ENCODE results near the gene TNNC1.

The TNNC1 gene

DNA sequence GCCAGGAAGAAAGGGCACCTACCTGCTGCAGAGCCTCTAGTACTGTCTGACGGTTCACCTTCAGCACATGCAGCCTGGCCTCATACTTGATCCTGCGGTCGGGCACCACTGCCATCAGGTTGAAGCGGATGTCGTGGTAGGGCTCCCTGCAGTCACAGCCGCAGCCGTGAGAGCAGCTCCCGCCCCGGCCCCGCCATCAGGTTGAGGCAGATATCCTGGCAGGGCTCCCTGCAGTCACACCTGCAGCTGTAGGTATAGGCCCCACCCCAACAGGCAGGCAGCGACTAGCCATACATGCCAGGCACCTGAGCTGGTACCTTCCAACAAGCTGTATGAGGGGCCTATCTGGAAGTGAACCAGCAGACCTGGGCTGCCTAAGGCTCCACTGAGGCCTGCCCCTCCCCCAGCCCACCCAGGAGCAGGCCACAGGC lies 47.6 kb downstream of the TNNC1 start:
- no peaks in the 10 kb centered on the region for H3K27me3 ChIP-seq (ENCODE audit: control insufficient read depth in 1 of 2, insufficient read depth in 2 of 2, low read length in 2 of 2)
- H3K4me1 ChIP-seq (ENCODE audit: control insufficient read depth in 1 of 2, insufficient read depth in 2 of 2, low read length in 2 of 2) = peaks cover 23 to 44% of the 10 kb centered on the region in 2 donors
- peaks cover 45 to 75% of the 10 kb centered on the region in 2 donors for H3K36me3 ChIP-seq (ENCODE audit: control insufficient read depth in 1 of 2, insufficient read depth in 2 of 2, low read length in 2 of 2)
- H3K9ac ChIP-seq (ENCODE audit: low read depth in 1 of 2, low read length in 2 of 2) = peak overlapping the region in 1 of 2 donors; percentile 23
- no peaks in the 10 kb centered on the region for H3K9me3 ChIP-seq (ENCODE audit: control insufficient read depth in 1 of 2, low read length in 2 of 2)
- no peak overlapping the region for H3K27ac ChIP-seq (ENCODE audit: low read depth, low read length)
- H3K4me3 ChIP-seq (ENCODE audit: low read depth in 1 of 2, low read length in 2 of 2) = no peak overlapping the region

- peaks cover 45 to 78% of the 10 kb centered on the region in 2 donors for H3K36me3 ChIP-seq (ENCODE audit: control insufficient read depth in 1 of 2, insufficient read depth in 2 of 2, low read length in 2 of 2)
- no peak overlapping the region for H3K27ac ChIP-seq (ENCODE audit: low read depth, low read length)
- no peaks in the 10 kb centered on the region for H3K27me3 ChIP-seq (ENCODE audit: control insufficient read depth in 1 of 2, insufficient read depth in 2 of 2, low read length in 2 of 2)
- no peaks in the 10 kb centered on the region for H3K9me3 ChIP-seq (ENCODE audit: control insufficient read depth in 1 of 2, low read length in 2 of 2)
- H3K9ac ChIP-seq (ENCODE audit: low read depth in 1 of 2, low read length in 2 of 2) = no peak overlapping the region
- peaks cover 26 to 38% of the 10 kb centered on the region in 2 donors for H3K4me1 ChIP-seq (ENCODE audit: control insufficient read depth in 1 of 2, insufficient read depth in 2 of 2, low read length in 2 of 2)
- H3K4me3 ChIP-seq (ENCODE audit: low read depth in 1 of 2, low read length in 2 of 2) = no peak overlapping the region
Observed at GRCh38 chr3:52405601-52406110, 48.2 kb downstream of the TNNC1 start.

DNA sequence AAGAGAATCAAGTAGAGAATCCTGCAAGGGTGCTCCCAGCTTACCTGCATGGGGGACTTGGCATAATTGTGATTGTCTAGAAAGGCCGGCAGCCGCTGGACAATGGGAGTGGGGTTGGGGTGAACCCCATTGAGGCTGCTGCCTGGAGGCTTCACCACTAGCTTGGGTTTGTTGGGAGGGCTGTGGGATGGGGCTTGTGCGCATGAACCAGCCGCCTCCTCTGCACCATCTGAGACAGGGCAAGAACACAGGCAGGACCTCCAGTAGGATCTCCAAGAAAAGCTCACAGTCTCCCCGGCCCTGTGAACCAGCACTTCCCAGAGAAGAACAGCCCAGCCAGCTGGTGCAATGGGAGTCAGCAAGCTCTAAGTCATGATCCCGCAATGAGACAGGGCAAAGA lies 48.8 kb downstream of the TNNC1 start:
- Histone ChIP-seq H3K27me3 (ENCODE audit: control insufficient read depth in 1 of 2, insufficient read depth in 2 of 2, low read length in 2 of 2) (no peaks in the 10 kb centered on the region), H3K36me3 (ENCODE audit: control insufficient read depth in 1 of 2, insufficient read depth in 2 of 2, low read length in 2 of 2) (peaks cover 45 to 84% of the 10 kb centered on the region in 2 donors), H3K4me3 (ENCODE audit: low read depth in 1 of 2, low read length in 2 of 2) (no peak overlapping the region), H3K9me3 (ENCODE audit: control insufficient read depth in 1 of 2, low read length in 2 of 2) (no peaks in the 10 kb centered on the region), H3K4me1 (ENCODE audit: control insufficient read depth in 1 of 2, insufficient read depth in 2 of 2, low read length in 2 of 2) (peaks cover 32 to 44% of the 10 kb centered on the region in 2 donors), H3K27ac (ENCODE audit: low read depth, low read length) (no peak overlapping the region), H3K9ac (ENCODE audit: low read depth in 1 of 2, low read length in 2 of 2) (no peak overlapping the region)

GRCh38 chr3:52404391-52404790 lies 49.5 kb downstream of the TNNC1 start:
- H3K36me3 ChIP-seq (ENCODE audit: control insufficient read depth in 1 of 2, insufficient read depth in 2 of 2, low read length in 2 of 2) = peaks cover 45 to 89% of the 10 kb centered on the region in 2 donors
- H3K27me3 ChIP-seq (ENCODE audit: control insufficient read depth in 1 of 2, insufficient read depth in 2 of 2, low read length in 2 of 2) = no peaks in the 10 kb centered on the region
- no peaks in the 10 kb centered on the region for H3K9me3 ChIP-seq (ENCODE audit: control insufficient read depth in 1 of 2, low read length in 2 of 2)
- H3K4me3 ChIP-seq (ENCODE audit: low read depth in 1 of 2, low read length in 2 of 2) = no peak overlapping the region
- H3K9ac ChIP-seq (ENCODE audit: low read depth in 1 of 2, low read length in 2 of 2) = no peak overlapping the region
- no peak overlapping the region for H3K27ac ChIP-seq (ENCODE audit: low read depth, low read length)
- H3K4me1 ChIP-seq (ENCODE audit: control insufficient read depth in 1 of 2, insufficient read depth in 2 of 2, low read length in 2 of 2) = peaks cover 34 to 48% of the 10 kb centered on the region in 2 donors

DNA sequence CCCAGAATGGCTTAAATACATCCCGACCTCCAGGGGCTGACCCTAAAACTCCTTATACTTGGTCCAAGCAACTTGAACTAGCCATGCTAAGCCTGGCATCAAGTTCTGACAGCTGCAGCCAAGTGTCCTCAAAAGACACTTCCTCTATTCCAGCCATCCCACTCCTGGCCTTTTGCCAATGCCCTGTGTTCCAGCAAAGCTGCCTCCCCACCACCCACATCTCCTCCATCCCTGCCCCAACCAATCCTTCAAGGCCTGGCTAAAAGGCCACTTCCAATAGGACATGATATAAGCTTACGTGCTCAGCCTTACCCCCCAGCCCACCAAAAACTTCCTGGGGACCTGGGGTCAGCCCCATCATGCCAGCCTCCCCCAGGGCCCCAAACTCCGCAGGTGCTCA lies 49.9 kb downstream of the TNNC1 start:
- no peaks in the 10 kb centered on the region for H3K27me3 ChIP-seq (ENCODE audit: control insufficient read depth in 1 of 2, insufficient read depth in 2 of 2, low read length in 2 of 2)
- H3K36me3 ChIP-seq (ENCODE audit: control insufficient read depth in 1 of 2, insufficient read depth in 2 of 2, low read length in 2 of 2) = peaks cover 45 to 93% of the 10 kb centered on the region in 2 donors

DNA sequence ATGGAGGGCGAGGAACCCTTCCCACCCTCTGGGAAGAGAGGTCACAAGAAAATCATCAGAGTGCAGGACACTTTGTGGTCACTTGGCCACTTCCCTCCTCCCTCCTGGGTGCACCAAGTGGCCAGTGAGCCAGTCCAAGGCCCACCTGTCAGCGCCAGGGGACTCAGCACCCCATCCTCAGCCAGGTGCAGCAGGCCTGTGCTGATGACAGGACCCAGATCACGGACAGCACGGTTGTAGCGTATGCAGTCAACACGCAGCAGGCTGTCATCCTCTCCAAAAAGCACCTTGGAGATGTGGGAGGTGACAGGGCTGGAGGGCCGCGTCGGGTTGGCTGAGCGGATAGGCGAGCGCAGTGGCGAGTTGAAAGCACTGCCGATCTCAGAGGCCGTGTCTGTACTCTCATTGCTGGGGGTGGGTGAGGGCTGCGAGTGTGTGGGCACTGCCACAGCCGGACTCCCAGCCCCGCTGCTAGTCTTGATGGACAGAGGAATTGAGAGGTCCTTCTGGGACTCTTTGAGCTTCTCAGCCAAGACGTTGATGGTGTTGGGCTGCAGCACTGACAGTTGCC lies 50.5 kb downstream of the TNNC1 start:
- peaks cover 45 to 94% of the 10 kb centered on the region in 2 donors for H3K36me3 ChIP-seq (ENCODE audit: control insufficient read depth in 1 of 2, insufficient read depth in 2 of 2, low read length in 2 of 2)
- no peak overlapping the region for H3K27ac ChIP-seq (ENCODE audit: low read depth, low read length)
- no peaks in the 10 kb centered on the region for H3K9me3 ChIP-seq (ENCODE audit: control insufficient read depth in 1 of 2, low read length in 2 of 2)
- H3K4me3 ChIP-seq (ENCODE audit: low read depth in 1 of 2, low read length in 2 of 2) = no peak overlapping the region
- H3K9ac ChIP-seq (ENCODE audit: low read depth in 1 of 2, low read length in 2 of 2) = no peak overlapping the region
- H3K27me3 ChIP-seq (ENCODE audit: control insufficient read depth in 1 of 2, insufficient read depth in 2 of 2, low read length in 2 of 2) = no peaks in the 10 kb centered on the region
- H3K4me1 ChIP-seq (ENCODE audit: control insufficient read depth in 1 of 2, insufficient read depth in 2 of 2, low read length in 2 of 2) = peaks cover 25 to 37% of the 10 kb centered on the region in 2 donors

More for the DNA sequence above, 49.9 kb downstream of the TNNC1 start:
- no peak overlapping the region for H3K27ac ChIP-seq (ENCODE audit: low read depth, low read length)
- H3K9me3 ChIP-seq (ENCODE audit: control insufficient read depth in 1 of 2, low read length in 2 of 2) = no peaks in the 10 kb centered on the region
- peaks cover 31 to 43% of the 10 kb centered on the region in 2 donors for H3K4me1 ChIP-seq (ENCODE audit: control insufficient read depth in 1 of 2, insufficient read depth in 2 of 2, low read length in 2 of 2)
- H3K4me3 ChIP-seq (ENCODE audit: low read depth in 1 of 2, low read length in 2 of 2) = no peak overlapping the region
- H3K9ac ChIP-seq (ENCODE audit: low read depth in 1 of 2, low read length in 2 of 2) = no peak overlapping the region

DNA sequence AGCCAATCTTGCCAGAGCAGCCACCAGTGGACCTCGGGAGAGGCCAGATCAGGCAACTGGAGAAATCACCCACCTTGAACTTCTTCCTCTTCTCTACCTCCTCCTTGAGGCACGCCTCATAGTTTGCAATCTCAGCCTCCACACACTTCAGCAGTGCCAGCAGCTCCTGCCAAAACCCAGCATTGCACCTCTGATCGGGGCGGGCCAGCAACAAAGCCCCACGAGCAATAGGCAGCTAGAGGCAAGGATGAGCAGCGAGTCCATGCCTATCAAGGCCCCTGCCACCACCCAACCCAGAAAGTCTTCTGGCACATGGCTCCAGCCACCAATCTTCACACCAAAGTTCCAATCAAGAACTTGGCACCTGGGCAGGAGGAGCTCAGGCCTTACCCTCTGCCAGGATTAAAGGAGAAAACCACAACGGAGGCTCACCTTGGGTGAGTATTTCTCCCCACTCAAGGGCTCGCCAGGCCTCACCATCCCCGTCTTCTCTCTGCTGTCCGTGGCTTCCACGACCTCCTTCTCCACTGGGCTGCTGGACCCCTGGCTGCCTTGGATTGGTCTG lies 51.1 kb downstream of the TNNC1 start:
- H3K36me3 ChIP-seq (ENCODE audit: control insufficient read depth in 1 of 2, insufficient read depth in 2 of 2, low read length in 2 of 2) = peaks cover 42 to 88% of the 10 kb centered on the region in 2 donors
- no peaks in the 10 kb centered on the region for H3K27me3 ChIP-seq (ENCODE audit: control insufficient read depth in 1 of 2, insufficient read depth in 2 of 2, low read length in 2 of 2)
- no peak overlapping the region for H3K27ac ChIP-seq (ENCODE audit: low read depth, low read length)
- no peak overlapping the region for H3K9ac ChIP-seq (ENCODE audit: low read depth in 1 of 2, low read length in 2 of 2)
- H3K4me1 ChIP-seq (ENCODE audit: control insufficient read depth in 1 of 2, insufficient read depth in 2 of 2, low read length in 2 of 2) = peaks cover 19 to 32% of the 10 kb centered on the region in 2 donors
- H3K4me3 ChIP-seq (ENCODE audit: low read depth in 1 of 2, low read length in 2 of 2) = no peak overlapping the region
- no peaks in the 10 kb centered on the region for H3K9me3 ChIP-seq (ENCODE audit: control insufficient read depth in 1 of 2, low read length in 2 of 2)

DNA sequence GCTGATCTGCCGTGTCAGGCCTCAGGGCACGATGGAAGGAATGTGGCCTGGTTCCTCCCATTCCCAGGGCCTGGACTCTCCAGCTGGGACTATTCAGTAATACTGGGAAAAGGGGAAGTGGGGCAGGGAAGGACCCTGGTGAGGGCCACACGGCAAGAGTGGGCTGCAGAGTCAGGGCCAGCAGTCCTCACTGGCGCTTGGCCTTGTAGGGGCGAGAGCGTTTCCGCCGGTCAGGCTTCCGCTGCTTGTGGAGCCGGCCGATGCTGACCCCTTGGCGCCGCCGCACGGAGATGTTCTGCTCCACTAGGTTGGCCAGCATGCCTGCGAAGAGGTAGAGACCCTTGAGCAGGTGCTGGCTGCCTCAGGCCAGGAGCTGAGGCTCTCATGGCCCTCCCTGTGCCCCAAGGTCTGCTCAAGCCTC lies 51.7 kb downstream of the TNNC1 start:
- peaks cover 18 to 25% of the 10 kb centered on the region in 2 donors for H3K4me1 ChIP-seq (ENCODE audit: control insufficient read depth in 1 of 2, insufficient read depth in 2 of 2, low read length in 2 of 2)
- H3K36me3 ChIP-seq (ENCODE audit: control insufficient read depth in 1 of 2, insufficient read depth in 2 of 2, low read length in 2 of 2) = peaks cover 39 to 81% of the 10 kb centered on the region in 2 donors
- H3K4me3 ChIP-seq (ENCODE audit: low read depth in 1 of 2, low read length in 2 of 2) = no peak overlapping the region
- H3K27me3 ChIP-seq (ENCODE audit: control insufficient read depth in 1 of 2, insufficient read depth in 2 of 2, low read length in 2 of 2) = no peaks in the 10 kb centered on the region
- H3K9ac ChIP-seq (ENCODE audit: low read depth in 1 of 2, low read length in 2 of 2) = no peak overlapping the region
- no peaks in the 10 kb centered on the region for H3K9me3 ChIP-seq (ENCODE audit: control insufficient read depth in 1 of 2, low read length in 2 of 2)
- H3K27ac ChIP-seq (ENCODE audit: low read depth, low read length) = no peak overlapping the region

GRCh38 chr3:52401551-52401950 lies 52.3 kb downstream of the TNNC1 start:
- Histone ChIP-seq H3K36me3 (ENCODE audit: control insufficient read depth in 1 of 2, insufficient read depth in 2 of 2, low read length in 2 of 2) (peaks cover 34 to 79% of the 10 kb centered on the region in 2 donors), H3K27ac (ENCODE audit: low read depth, low read length) (no peak overlapping the region), H3K4me3 (ENCODE audit: low read depth in 1 of 2, low read length in 2 of 2) (no peak overlapping the region), H3K27me3 (ENCODE audit: control insufficient read depth in 1 of 2, insufficient read depth in 2 of 2, low read length in 2 of 2) (no peaks in the 10 kb centered on the region), H3K9me3 (ENCODE audit: control insufficient read depth in 1 of 2, low read length in 2 of 2) (no peaks in the 10 kb centered on the region), H3K4me1 (ENCODE audit: control insufficient read depth in 1 of 2, insufficient read depth in 2 of 2, low read length in 2 of 2) (peaks cover 14 to 19% of the 10 kb centered on the region in 2 donors), H3K9ac (ENCODE audit: low read depth in 1 of 2, low read length in 2 of 2) (no peak overlapping the region)

Data from duodenal mucosa (tissue), 2 donors.